Stomach (tissue), 9 donors: Measurements from ENCODE around the gene BPIFB2. TPM values are rescaled to one million over a fixed set of nuclear protein-coding genes. Genes with fewer than 3 reads are reported as not detected.

Experiments used
- DNase-seq, 2 donors: peaks; one replicate each; pipeline versions ENCODE4 v3.0.0 to v3.0.0-alpha.2; 2013 to 2019
- H3K27ac ChIP-seq, 5 donors: fragments of 200-600 bp in 4 of 5; sonication (generic) in 4 of 5; one replicate each; pipeline ENCODE4 v1.5.1; 2013 to 2019; ENCODE audit warnings: mild to moderate bottlenecking in 1 of 5, moderate library complexity in 1 of 5
- H3K27me3 ChIP-seq, 3 donors: fragments of 200-600 bp; sonication (generic); one replicate each; pipeline ENCODE4 v1.5.1; 2017 to 2019; ENCODE audit warnings: mixed run types in 1 of 3
- H3K36me3 ChIP-seq, 4 donors: fragments of 200-600 bp; sonication (generic); 1 replicate in 3 of 4; 2 replicates in 1 of 4; pipeline ENCODE4 v1.5.1; 2016 to 2019
- H3K4me1 ChIP-seq, 4 donors: fragments of 200-600 bp; sonication (generic); one replicate each; pipeline ENCODE4 v1.5.1; 2016 to 2019
- H3K4me3 ChIP-seq, 4 donors: fragments of 200-600 bp; sonication (generic) in 3 of 4; one replicate each; pipeline ENCODE4 v1.5.1; 2016 to 2019; ENCODE audit warnings: mild to moderate bottlenecking in 1 of 4
- H3K9me3 ChIP-seq, 4 donors: fragments of 200-600 bp; sonication (generic); one replicate each; pipeline ENCODE4 v1.5.1; 2016 to 2019
- CTCF ChIP-seq, 7 experiments: fragments of 450-650 bp in 4 of 7; fragments of 200-600 bp in 3 of 7; sonication (generic) in 3 of 7; IDR thresholded peaks; one replicate each; pipeline ENCODE4 v1.5.1; 2016 to 2019; ENCODE audit warnings: antibody characterized with exemption in 7 of 7, control low read depth in 2 of 7, mild to moderate bottlenecking in 1 of 7
- EP300 ChIP-seq: sonication (generic); formaldehyde crosslinking; IDR thresholded peaks from one replicate; pipeline ENCODE4 v1.6.1; 2017; ENCODE audit warnings: antibody characterized with exemption
- POLR2A ChIP-seq, 4 donors: fragments of 450-650 bp; IDR thresholded peaks; one replicate each; pipeline ENCODE4 v1.6.1; 2016; ENCODE audit warnings: antibody characterized with exemption in 4 of 4, control low read depth in 2 of 4, mild to moderate bottlenecking in 1 of 4, moderate library complexity in 1 of 4
- POLR2AphosphoS5 ChIP-seq, 3 donors: sonication (generic); formaldehyde crosslinking; IDR thresholded peaks; one replicate each; pipeline ENCODE4 v1.6.1; 2016; ENCODE audit warnings: antibody characterized with exemption in 3 of 3
- WGBS, 5 donors: extraction: QIAGEN DNeasy Blood & Tissue Kit in 3 of 5; methylation state at CpG; one replicate each; pipeline versions ENCODE4 v1.1.5 to v1.1.7; 2013 to 2018; 5-methylcytosine and 5-hydroxymethylcytosine counted together
- intact Hi-C: fragments of 100-400 bp; cut with DNase I; formaldehyde crosslinking; loops from one replicate; pipeline ENCODE4 v1.15.1; 2023; ENCODE audit warnings: low total_unique reads
- polyA plus RNA-seq, 3 donors: library from polyadenylated mRNA; stranded (reverse); fragments of 200-250 nt; gene quantifications; one replicate each; pipeline ENCODE4 v1.2.3, GENCODE V29; 2013
- total RNA-seq, 5 donors: library from RNA; depleted of rRNA; stranded (reverse); fragments of >200 nt; gene quantifications; one replicate each; pipeline versions ENCODE4 v1.1.0 to v1.2.3, GENCODE V29; 2014 to 2016
- donor health status: healthy with polysubstance abuse.
- donor health status: Bipolar disorder and iron deficiency.
- donor health status: healthy.

The BPIFB2 gene
- total and polyA plus RNA-seq, 8 donors: 3.3 TPM; not detected in 7

GRCh38 chr20:33021879-33022278 is 14.4 kb downstream of the BPIFB2 start:
- Histone ChIP-seq H3K4me3 (no peak overlapping the region), H3K27me3 (peaks cover 0 to 1% (median 0%) of the 10 kb centered on the region in 3 donors), H3K9me3 (no peaks in the 10 kb centered on the region), H3K27ac (no peak overlapping the region), H3K4me1 (no peaks in the 10 kb centered on the region), H3K36me3 (no peaks in the 10 kb centered on the region)
- WGBS, 5 donors: 60 to 82% (median 76%) methylated on average over 3 of the region's 3 CpGs
- intact Hi-C loops: no loop called here
- TF ChIP-seq POLR2A (IDR thresholded peaks at IDR 0.05) (no peak), EP300 (no peak), CTCF (IDR thresholded peaks at IDR 0.05) (no peak), POLR2AphosphoS5 (IDR thresholded peaks at IDR 0.05) (no peak)
- DNase-seq: no peak

- no peak for TF ChIP-seq POLR2AphosphoS5 (IDR thresholded peaks at IDR 0.05)
- no peak for TF ChIP-seq CTCF (IDR thresholded peaks at IDR 0.05)
- TF ChIP-seq POLR2A (IDR thresholded peaks at IDR 0.05): no peak
- TF ChIP-seq EP300: no peak
- H3K4me3 ChIP-seq: no peak overlapping the region
- 58 to 74% (median 64%) methylated on average over 2 to 4 of the region's 4 CpGs for WGBS, 5 donors
- H3K36me3 ChIP-seq: no peaks in the 10 kb centered on the region
- H3K4me1 ChIP-seq: no peaks in the 10 kb centered on the region
- H3K27ac ChIP-seq: no peak overlapping the region
- DNase-seq: no peak
- intact Hi-C loops: no loop called here
- no peaks in the 10 kb centered on the region for H3K27me3 ChIP-seq
- no peaks in the 10 kb centered on the region for H3K9me3 ChIP-seq
Measured at GRCh38 chr20:33022289-33022688, 14.8 kb downstream of the BPIFB2 start.

- no peak for DNase-seq
- no peak for TF ChIP-seq POLR2A (IDR thresholded peaks at IDR 0.05)
- TF ChIP-seq CTCF (IDR thresholded peaks at IDR 0.05): no peak
- TF ChIP-seq POLR2AphosphoS5 (IDR thresholded peaks at IDR 0.05): no peak
- TF ChIP-seq EP300: no peak
- H3K4me3 ChIP-seq: no peak overlapping the region
- H3K4me1 ChIP-seq: no peaks in the 10 kb centered on the region
- intact Hi-C loops: no loop called here
- no peaks in the 10 kb centered on the region for H3K36me3 ChIP-seq
- H3K9me3 ChIP-seq: no peaks in the 10 kb centered on the region
- 72 to 78% (median 77%) methylated on average over 6 to 7 of the region's 7 CpGs for WGBS, 5 donors
- no peak overlapping the region for H3K27ac ChIP-seq
- H3K27me3 ChIP-seq: peaks cover 0 to 3% (median 0%) of the 10 kb centered on the region in 3 donors
Measured at GRCh38 chr20:33022694-33023438, 15.4 kb downstream of the BPIFB2 start.

GRCh38 chr20:33023439-33024242 is 16.1 kb downstream of the BPIFB2 start:
- Histone ChIP-seq H3K9me3 (no peaks in the 10 kb centered on the region), H3K27me3 (peaks cover 0 to 10% (median 0%) of the 10 kb centered on the region in 3 donors), H3K4me1 (no peaks in the 10 kb centered on the region), H3K4me3 (no peak overlapping the region), H3K36me3 (no peaks in the 10 kb centered on the region), H3K27ac (no peak overlapping the region)
- 51 to 74% (median 68%) methylated on average over 3 to 6 of the region's 6 CpGs for WGBS, 5 donors
- DNase-seq: no peak
- no peak for TF ChIP-seq POLR2A (IDR thresholded peaks at IDR 0.05)
- TF ChIP-seq POLR2AphosphoS5 (IDR thresholded peaks at IDR 0.05): no peak
- no peak for TF ChIP-seq EP300
- TF ChIP-seq CTCF (IDR thresholded peaks at IDR 0.05): no peak
- intact Hi-C loops: no loop called here
